GM21515 (cell line): ENCODE measurements around the gene DUSP16.
"Not testable (repeated sequence)": the region's sequence is repeated elsewhere in the genome, so short reads cannot be mapped to it uniquely, and the experiment has no call there.

Experiments
- ATAC-seq: cut with Tn5 transposase; IDR thresholded peaks from one replicate; pipeline ENCODE4 v1.9.1; 2021; ENCODE audit not compliant: unreplicated experiment

Gene DUSP16

GRCh38 chr12:12521888-12522287 is 40.8 kb downstream of the DUSP16 start:
- ATAC-seq, result no peak

GRCh38 chr12:12521044-12521485 is 41.6 kb downstream of the DUSP16 start:
- no peak for ATAC-seq

DNA sequence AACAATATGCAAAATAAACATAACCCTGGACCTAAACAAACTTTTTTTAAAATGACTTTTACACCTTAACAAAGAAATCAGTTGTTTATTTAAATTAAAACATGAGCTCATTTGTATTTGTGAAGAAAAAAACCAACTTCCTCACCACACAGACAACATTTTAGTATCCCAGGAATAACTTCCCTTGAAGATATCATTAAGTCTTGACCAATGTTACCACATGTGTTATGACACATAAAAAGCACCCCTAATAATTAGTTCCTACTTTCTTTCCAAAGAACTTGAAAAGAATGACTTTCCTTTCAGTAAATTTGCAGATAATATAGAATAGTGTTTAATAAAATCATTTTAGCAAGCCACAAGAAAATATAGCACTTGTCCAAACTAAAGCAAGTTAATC is 42.4 kb downstream of the DUSP16 start:
- no peak for ATAC-seq

- ATAC-seq, result no peak
Measured at GRCh38 chr12:12519354-12519998, 43.2 kb downstream of the DUSP16 start.

- no peak for ATAC-seq
Measured at GRCh38 chr12:12518919-12519318, 43.7 kb downstream of the DUSP16 start.

GRCh38 chr12:12518464-12518845 is 44.2 kb downstream of the DUSP16 start:
- ATAC-seq, result no peak

DNA sequence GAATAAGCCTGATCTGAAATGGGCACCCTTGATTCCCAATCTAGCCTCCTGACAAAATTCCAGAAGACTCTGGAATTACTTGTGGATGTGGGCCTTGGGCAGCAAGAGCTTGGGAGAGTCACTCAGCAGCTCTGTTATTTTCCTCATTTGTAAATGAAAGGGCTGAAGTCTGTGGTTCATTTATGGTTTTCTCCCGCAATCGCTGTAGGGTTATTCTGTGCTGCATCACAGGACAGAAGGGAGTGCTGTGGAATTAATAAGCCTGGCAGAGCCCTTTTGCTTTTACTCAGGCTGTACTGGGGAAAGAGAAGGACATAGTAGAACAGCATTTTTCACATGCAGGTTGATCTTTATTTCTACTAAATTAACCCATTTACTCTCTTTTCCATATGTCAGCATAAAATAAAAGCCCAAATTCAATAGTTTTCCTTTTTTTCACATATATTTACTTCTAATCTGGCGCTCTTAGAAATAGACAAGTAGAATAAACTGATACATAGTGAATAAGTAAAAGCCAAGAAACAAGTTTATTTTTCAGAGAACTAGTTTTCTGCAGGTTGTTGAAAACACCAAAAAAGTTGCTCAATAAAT is 49.2 kb downstream of the DUSP16 start:
- no peak for ATAC-seq

GRCh38 chr12:12511895-12512711 is 50.6 kb downstream of the DUSP16 start:
- no peak for ATAC-seq

- no peak for ATAC-seq
Measured at GRCh38 chr12:12511021-12511783, 51.5 kb downstream of the DUSP16 start.

- ATAC-seq, result no peak
Measured at GRCh38 chr12:12510551-12510950, 52.1 kb downstream of the DUSP16 start.

DNA sequence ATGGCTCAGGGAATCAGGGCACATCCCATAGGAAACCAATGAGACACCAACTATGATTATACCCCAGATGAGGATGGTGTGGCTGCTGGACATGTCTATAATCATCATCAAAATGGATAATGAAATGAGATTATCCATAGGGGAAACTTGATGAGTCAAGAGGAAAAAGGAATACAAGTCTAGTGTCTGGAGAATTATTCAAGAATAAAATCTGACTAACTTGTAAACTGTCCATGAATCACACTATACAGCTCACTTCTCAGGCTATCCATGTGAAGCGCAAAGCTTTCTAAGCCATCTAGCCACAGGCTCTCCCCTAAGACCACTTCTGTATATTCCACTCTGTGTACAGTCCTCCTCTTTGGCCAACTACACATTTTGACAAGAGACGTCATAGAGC is 52.5 kb downstream of the DUSP16 start:
- ATAC-seq, result no peak

GRCh38 chr12:12508612-12509011 is 54.1 kb downstream of the DUSP16 start:
- ATAC-seq, result no peak

DNA sequence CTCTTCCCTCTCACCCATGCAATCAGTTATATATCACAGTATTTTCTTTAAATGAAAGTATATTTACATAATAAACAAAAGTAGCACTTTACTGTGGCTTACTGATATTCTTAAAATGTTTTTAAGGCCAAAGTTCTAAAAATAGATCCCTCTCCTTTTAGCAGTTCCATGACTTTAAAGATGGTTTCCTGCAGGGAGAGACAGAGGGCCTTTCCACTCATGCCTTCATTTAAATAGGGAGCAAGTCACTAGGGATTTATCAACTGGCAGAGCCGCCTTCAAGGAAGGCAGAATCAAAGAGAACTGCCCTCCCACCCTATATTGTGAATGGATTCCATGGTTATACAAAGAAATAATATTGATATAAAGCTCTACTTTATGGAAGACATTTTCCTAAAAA is 55.5 kb downstream of the DUSP16 start:
- no peak for ATAC-seq

GRCh38 chr12:12506496-12506890 is 56.2 kb downstream of the DUSP16 start:
- ATAC-seq, result no peak

GRCh38 chr12:12505544-12506495 is 56.8 kb downstream of the DUSP16 start:
- peak; percentile 80 for ATAC-seq

GRCh38 chr12:12503384-12504078 is 59.1 kb downstream of the DUSP16 start:
- no peak for ATAC-seq

DNA sequence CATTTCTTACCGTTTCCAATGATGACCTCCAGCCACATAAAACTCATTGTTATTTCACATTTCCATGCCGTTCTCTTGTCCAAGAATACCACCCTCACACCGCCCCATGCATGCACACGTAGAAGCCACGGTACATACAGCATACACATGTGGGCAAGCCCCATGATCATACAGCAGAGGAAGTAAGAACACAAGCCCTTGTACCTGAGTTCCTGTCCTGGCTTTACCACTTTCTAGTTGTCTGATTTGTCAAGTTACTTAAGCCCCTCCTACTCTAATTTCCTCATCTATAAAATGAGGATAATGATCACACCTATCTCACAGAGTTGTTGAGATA is 59.9 kb downstream of the DUSP16 start:
- ATAC-seq, result no peak

DNA sequence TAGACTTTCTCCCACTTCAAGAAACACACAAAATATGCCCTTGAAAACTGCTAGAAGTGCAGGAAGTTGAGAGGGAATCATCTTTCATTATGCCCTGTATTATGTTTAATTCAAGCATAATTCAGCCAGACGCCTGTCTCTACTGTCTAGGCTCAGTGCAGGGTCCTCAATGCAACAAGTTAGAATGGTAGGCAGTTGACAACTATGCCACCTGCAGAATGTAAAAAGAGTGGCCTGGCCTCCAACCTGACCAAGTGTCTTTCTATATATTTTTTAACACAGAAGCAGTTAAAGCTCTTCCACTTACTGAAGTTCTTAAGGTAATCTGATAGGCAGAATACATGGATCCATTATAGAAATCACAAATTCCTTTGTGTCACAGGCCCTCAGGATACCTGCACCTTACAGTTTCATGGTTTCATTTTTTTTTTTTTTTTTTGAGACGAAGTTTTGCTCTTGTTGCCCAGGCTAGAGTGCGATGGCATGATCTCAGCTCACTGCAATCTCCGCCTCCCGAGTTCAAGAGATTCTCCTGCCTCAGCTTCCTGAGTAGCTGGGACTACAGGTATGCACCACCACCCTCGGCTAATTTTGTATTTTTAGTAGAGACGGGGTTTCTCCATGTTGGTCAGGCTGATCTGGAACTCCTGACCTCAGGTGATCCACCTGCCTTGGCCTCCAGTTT is 60.4 kb downstream of the DUSP16 start:
- ATAC-seq, result not testable (repeated sequence)

DNA sequence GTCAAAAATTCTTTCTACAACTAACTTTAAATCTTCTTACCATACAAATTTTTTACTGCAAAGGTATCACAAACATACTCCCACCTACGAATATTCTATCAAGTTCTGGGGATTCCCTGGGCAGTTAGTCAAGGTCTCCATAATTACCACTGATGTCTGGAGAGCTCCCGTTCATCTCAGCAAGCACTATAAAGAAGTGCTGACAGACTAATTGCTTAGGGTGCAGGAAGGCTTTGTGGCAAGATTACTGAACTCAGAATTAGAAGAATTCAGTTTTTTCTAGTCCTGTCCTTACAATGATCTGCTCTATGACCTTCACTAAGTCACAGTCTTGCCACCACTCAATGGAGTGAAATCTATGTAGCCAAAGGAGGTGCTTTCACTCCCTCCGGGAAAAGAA is 61.5 kb downstream of the DUSP16 start:
- no peak for ATAC-seq
